ENCODE data around the gene DPCD.

Gene DPCD

GRCh38 chr10:101588879-101589278 lies 758 bp downstream of the DPCD start:
- TF ChIP-seq ZBTB7A (IDR thresholded peaks at IDR 0.05; ENCODE audit: low read depth) (no peak), YY1 (IDR thresholded peaks at IDR 0.05; ENCODE audit: low read depth) (no peak), TAF1 (IDR thresholded peaks at IDR 0.05; ENCODE audit: low read depth) (no peak), CEBPB (IDR thresholded peaks at IDR 0.05) (no peak), MAX (IDR thresholded peaks at IDR 0.05) (no peak), REST (IDR thresholded peaks at IDR 0.05; ENCODE audit: low read depth) (no peak), TEAD4 (IDR thresholded peaks at IDR 0.05) (no peak)

- TF ChIP-seq NFIC (IDR thresholded peaks at IDR 0.05): no peak
- no peak for TF ChIP-seq REST (IDR thresholded peaks at IDR 0.05; ENCODE audit: low read depth)
- no peak for TF ChIP-seq RAD21 (IDR thresholded peaks at IDR 0.05; ENCODE audit: low read depth)
- no peak for TF ChIP-seq MAX (IDR thresholded peaks at IDR 0.05)
- TF ChIP-seq USF1 (IDR thresholded peaks at IDR 0.05): no peak
- TF ChIP-seq TEAD4 (IDR thresholded peaks at IDR 0.05): no peak
- no peak for TF ChIP-seq CREB1 (IDR thresholded peaks at IDR 0.05; ENCODE audit: low read depth)
- TF ChIP-seq FOXM1 (IDR thresholded peaks at IDR 0.05; ENCODE audit: borderline replicate concordance, low read depth): no peak
- no peak for TF ChIP-seq ZBTB7A (IDR thresholded peaks at IDR 0.05; ENCODE audit: low read depth)
- no peak for TF ChIP-seq YY1 (IDR thresholded peaks at IDR 0.05; ENCODE audit: low read depth)
- no peak for TF ChIP-seq CEBPB (IDR thresholded peaks at IDR 0.05)
- TF ChIP-seq EGR1 (IDR thresholded peaks at IDR 0.05): no peak
- no peak for TF ChIP-seq EP300 (IDR thresholded peaks at IDR 0.05; ENCODE audit: borderline replicate concordance)
- no peak for TF ChIP-seq TAF1 (IDR thresholded peaks at IDR 0.05; ENCODE audit: low read depth)
- no peak for TF ChIP-seq TCF12 (IDR thresholded peaks at IDR 0.05; ENCODE audit: low read depth)
Observed at GRCh38 chr10:101595591-101596433, 7.7 kb downstream of the DPCD start.

- TF ChIP-seq CEBPB (IDR thresholded peaks at IDR 0.05) (no peak), YY1 (IDR thresholded peaks at IDR 0.05; ENCODE audit: low read depth) (no peak), TCF12 (IDR thresholded peaks at IDR 0.05; ENCODE audit: low read depth) (no peak), RAD21 (IDR thresholded peaks at IDR 0.05; ENCODE audit: low read depth) (no peak), TAF1 (IDR thresholded peaks at IDR 0.05; ENCODE audit: low read depth) (no peak), FOXM1 (IDR thresholded peaks at IDR 0.05; ENCODE audit: borderline replicate concordance, low read depth) (no peak), MAX (IDR thresholded peaks at IDR 0.05) (no peak), EP300 (IDR thresholded peaks at IDR 0.05; ENCODE audit: borderline replicate concordance) (no peak), REST (IDR thresholded peaks at IDR 0.05; ENCODE audit: low read depth) (no peak), ZBTB7A (IDR thresholded peaks at IDR 0.05; ENCODE audit: low read depth) (no peak), USF1 (IDR thresholded peaks at IDR 0.05) (no peak), EGR1 (IDR thresholded peaks at IDR 0.05) (no peak), NFIC (IDR thresholded peaks at IDR 0.05) (no peak), TEAD4 (IDR thresholded peaks at IDR 0.05) (no peak), CREB1 (IDR thresholded peaks at IDR 0.05; ENCODE audit: low read depth) (no peak)
Observed at GRCh38 chr10:101597091-101597900, 9.2 kb downstream of the DPCD start.

Measured in Ishikawa (cell line).